Endodermal cell (in vitro differentiated cells): ENCODE measurements around the gene EYA2. TPM values are rescaled to one million over a fixed set of nuclear protein-coding genes. Genes with fewer than 3 reads are reported as not detected.

Source experiments
- DNase-seq: peaks from one replicate; pipeline ENCODE4 v3.0.0-alpha.2; 2017
- H3K27ac ChIP-seq: 2 replicates; pipeline ENCODE4 v1.5.1; 2013; ENCODE audit warnings: mild to moderate bottlenecking, low read depth, low read length, moderate library complexity
- H3K27me3 ChIP-seq: 2 replicates; pipeline ENCODE4 v1.6.1; 2013; ENCODE audit warnings: mild to moderate bottlenecking, low read length, moderate library complexity; ENCODE audit not compliant: insufficient read depth, control insufficient read depth, poor library complexity, severe bottlenecking
- H3K36me3 ChIP-seq: 2 replicates; pipeline ENCODE4 v1.7.0; 2013; ENCODE audit warnings: mild to moderate bottlenecking, low read length, moderate library complexity; ENCODE audit not compliant: control insufficient read depth, insufficient read depth
- H3K4me1 ChIP-seq: one replicate; pipeline ENCODE4 v1.7.0; 2013; ENCODE audit warnings: low read length; ENCODE audit not compliant: control insufficient read depth, insufficient read depth
- H3K4me3 ChIP-seq: 2 replicates; pipeline ENCODE4 v1.5.1; 2013; ENCODE audit warnings: mild to moderate bottlenecking, low read length, moderate library complexity
- H3K9ac ChIP-seq: 2 replicates; pipeline ENCODE4 v1.6.1; 2013; ENCODE audit warnings: mild to moderate bottlenecking, low read length, moderate library complexity; ENCODE audit not compliant: poor library complexity, severe bottlenecking; ENCODE audit errors: extremely low read depth
- H3K9me3 ChIP-seq: 2 replicates; pipeline ENCODE4 v1.6.1; 2013; ENCODE audit warnings: mild to moderate bottlenecking, low read length, moderate library complexity; ENCODE audit not compliant: control insufficient read depth
- H3K27ac Mint-ChIP-seq: 2 replicates; pipeline ENCODE4 v1.8.0; 2020; ENCODE audit warnings: mixed read lengths
- H3K27me3 Mint-ChIP-seq: 2 replicates; pipeline ENCODE4 v1.8.0; 2021; ENCODE audit warnings: mild to moderate bottlenecking, mixed read lengths; ENCODE audit not compliant: insufficient read depth
- H3K36me3 Mint-ChIP-seq: 2 replicates; pipeline ENCODE4 v1.8.0; 2020; ENCODE audit warnings: low read depth, mixed read lengths
- H3K4me1 Mint-ChIP-seq: 2 replicates; pipeline ENCODE4 v1.8.0; 2020; ENCODE audit warnings: mixed read lengths
- H3K4me3 Mint-ChIP-seq: 2 replicates; pipeline ENCODE4 v1.8.0; 2020; ENCODE audit warnings: mild to moderate bottlenecking, moderate library complexity, mixed read lengths
- H3K9me3 Mint-ChIP-seq: 2 replicates; pipeline ENCODE4 v1.8.0; 2020; ENCODE audit warnings: mild to moderate bottlenecking, mixed read lengths
- CTCF ChIP-seq: fragments of 200-600 bp; sonication (generic); conservative IDR thresholded peaks from 2 replicates; pipeline ENCODE4 v1.5.0; 2021; ENCODE audit warnings: antibody characterized with exemption, mild to moderate bottlenecking
- WGBS, 2 experiments: methylation state at CpG; one replicate each; pipeline versions ENCODE4 v1.1.5 to v1.1.7; 2013; ENCODE audit warnings: missing lambda C conversion rate in 2 of 2, mixed read lengths in 1 of 2; ENCODE audit not compliant: insufficient coverage in 1 of 2, insufficient read length in 1 of 2; 5-methylcytosine and 5-hydroxymethylcytosine counted together
- microRNA-seq: library from miRNA; unstranded; fragments of <30 nt; microRNA quantifications from one replicate; pipeline ENCODE4 v1.2.0, GENCODE V29; 2020; ENCODE audit warnings: borderline microRNAs expressed
- total RNA-seq, 2 donors: library from RNA; stranded (reverse); fragmentation: NEBNext Ultra II Directional in 1 of 2; extraction: Animal tissue kit (Norgen Biotek cat#: 25700) in 1 of 2; gene quantifications; 2 replicates in 1 of 2; 3 replicates in 1 of 2; pipeline ENCODE4 v1.2.1, GENCODE V29; 2021

Gene EYA2
- total RNA-seq, 2 donors from 2014 or later = 9.1 to 18.0 TPM

- Histone ChIP-seq H3K27ac (no peak overlapping the region), H3K36me3 (peaks cover 81% of the 10 kb centered on the region), H3K27me3 (no peaks in the 10 kb centered on the region), H3K4me3 (no peak overlapping the region), H3K4me1 (no peaks in the 10 kb centered on the region), H3K9me3 (no peaks in the 10 kb centered on the region), H3K9ac (no peak overlapping the region)
- WGBS, 2 experiments = 95% methylated on average over 12 to 14 of the region's 14 CpGs
- H3K9me3 Mint-ChIP-seq = no peaks in the 10 kb centered on the region
- peaks cover 3% of the 10 kb centered on the region for H3K4me1 Mint-ChIP-seq
- no peak for TF ChIP-seq CTCF
- peaks cover 77% of the 10 kb centered on the region for H3K36me3 Mint-ChIP-seq
- no peaks in the 10 kb centered on the region for H3K27me3 Mint-ChIP-seq
- no peak for DNase-seq
- H3K27ac Mint-ChIP-seq = peak overlapping the region; percentile 36
- H3K4me3 Mint-ChIP-seq = no peak overlapping the region
Observed at GRCh38 chr20:47235853-47236638, 341.4 kb downstream of the EYA2 start.

GRCh38 chr20:47236639-47236900, 341.9 kb downstream of the EYA2 start:
- Mint-ChIP-seq H3K36me3 (peaks cover 76% of the 10 kb centered on the region), H3K27me3 (no peaks in the 10 kb centered on the region), H3K9me3 (no peaks in the 10 kb centered on the region), H3K27ac (no peak overlapping the region), H3K4me3 (no peak overlapping the region), H3K4me1 (peaks cover 3% of the 10 kb centered on the region)
- peaks cover 79% of the 10 kb centered on the region for H3K36me3 ChIP-seq
- H3K9ac ChIP-seq = no peak overlapping the region
- no peaks in the 10 kb centered on the region for H3K4me1 ChIP-seq
- H3K27ac ChIP-seq = no peak overlapping the region
- TF ChIP-seq CTCF = no peak
- DNase-seq = no peak
- H3K9me3 ChIP-seq = no peaks in the 10 kb centered on the region
- WGBS, 2 experiments = 92 to 100% methylated on average over 1 of the region's 1 CpG
- no peaks in the 10 kb centered on the region for H3K27me3 ChIP-seq
- H3K4me3 ChIP-seq = no peak overlapping the region

- peaks cover 2% of the 10 kb centered on the region for H3K4me1 Mint-ChIP-seq
- Histone ChIP-seq H3K27ac (no peak overlapping the region), H3K27me3 (no peaks in the 10 kb centered on the region), H3K9ac (no peak overlapping the region), H3K9me3 (no peaks in the 10 kb centered on the region), H3K36me3 (peaks cover 81% of the 10 kb centered on the region), H3K4me1 (no peaks in the 10 kb centered on the region), H3K4me3 (no peak overlapping the region)
- no peaks in the 10 kb centered on the region for H3K27me3 Mint-ChIP-seq
- no peaks in the 10 kb centered on the region for H3K9me3 Mint-ChIP-seq
- TF ChIP-seq CTCF = no peak
- WGBS, 2 experiments = 95% methylated on average over 3 to 4 of the region's 4 CpGs
- no peak for DNase-seq
- H3K36me3 Mint-ChIP-seq = peaks cover 79% of the 10 kb centered on the region
- no peak overlapping the region for H3K4me3 Mint-ChIP-seq
- no peak overlapping the region for H3K27ac Mint-ChIP-seq
Observed at GRCh38 chr20:47237715-47238114, 343.1 kb downstream of the EYA2 start.

Small RNA genes lying within 50 kb of the gene (microRNA-seq; reads per million reads assigned to microRNA genes)
- gene MIR3616 = 0.59 reads per million

Other genes with a start within 250 kb of the EYA2 start
- 1 to 10 TPM; 7.3 to 9.0 TPM for gene SLC13A3, start 243.4 kb upstream of the EYA2 start, total RNA-seq
- 1 to 10 TPM; 9.4 to 9.9 TPM for gene TP53RK, start 205.4 kb upstream of the EYA2 start, total RNA-seq
- gene SLC2A10, start 185.2 kb upstream of the EYA2 start, total RNA-seq = 10 to 100 TPM; 12.4 to 19.6 TPM